ENCODE data around the gene DMWD. TPM values are rescaled to one million over a fixed set of nuclear protein-coding genes. Genes with fewer than 3 reads are reported as not detected.

The DMWD gene
- total RNA-seq, 1 donor from 2014 or later = 110 TPM

DNA sequence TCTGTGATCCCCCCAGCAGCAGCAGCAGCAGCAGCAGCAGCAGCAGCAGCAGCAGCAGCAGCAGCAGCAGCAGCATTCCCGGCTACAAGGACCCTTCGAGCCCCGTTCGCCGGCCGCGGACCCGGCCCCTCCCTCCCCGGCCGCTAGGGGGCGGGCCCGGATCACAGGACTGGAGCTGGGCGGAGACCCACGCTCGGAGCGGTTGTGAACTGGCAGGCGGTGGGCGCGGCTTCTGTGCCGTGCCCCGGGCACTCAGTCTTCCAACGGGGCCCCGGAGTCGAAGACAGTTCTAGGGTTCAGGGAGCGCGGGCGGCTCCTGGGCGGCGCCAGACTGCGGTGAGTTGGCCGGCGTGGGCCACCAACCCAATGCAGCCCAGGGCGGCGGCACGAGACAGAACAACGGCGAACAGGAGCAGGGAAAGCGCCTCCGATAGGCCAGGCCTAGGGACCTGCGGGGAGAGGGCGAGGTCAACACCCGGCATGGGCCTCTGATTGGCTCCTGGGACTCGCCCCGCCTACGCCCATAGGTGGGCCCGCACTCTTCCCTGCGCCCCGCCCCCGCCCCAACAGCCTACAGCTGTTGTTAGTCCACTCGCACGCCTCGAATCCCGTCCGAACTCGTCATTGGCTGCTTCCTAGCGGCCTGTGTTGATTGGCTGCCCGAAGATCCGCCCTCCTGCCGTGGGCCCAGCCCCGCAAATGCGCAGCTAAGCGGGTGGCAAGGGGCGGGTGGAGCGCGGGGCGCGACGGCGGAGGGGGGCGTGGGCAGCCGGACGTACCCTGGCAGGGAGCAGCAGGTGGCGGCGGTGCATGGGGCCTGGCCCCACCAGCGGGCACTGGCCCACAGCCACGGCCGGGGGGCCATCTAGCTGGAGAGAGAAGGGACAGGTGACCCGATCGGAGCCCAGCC, 22.2 kb downstream of the DMWD start:
- H3K36me3 ChIP-seq = peaks cover 17 to 25% of the 10 kb centered on the region in 2 donors
- peaks cover 12 to 26% of the 10 kb centered on the region in 2 donors for H3K4me1 ChIP-seq
- no peaks in the 10 kb centered on the region for H3K27me3 ChIP-seq
- TF ChIP-seq, protein P1, sequence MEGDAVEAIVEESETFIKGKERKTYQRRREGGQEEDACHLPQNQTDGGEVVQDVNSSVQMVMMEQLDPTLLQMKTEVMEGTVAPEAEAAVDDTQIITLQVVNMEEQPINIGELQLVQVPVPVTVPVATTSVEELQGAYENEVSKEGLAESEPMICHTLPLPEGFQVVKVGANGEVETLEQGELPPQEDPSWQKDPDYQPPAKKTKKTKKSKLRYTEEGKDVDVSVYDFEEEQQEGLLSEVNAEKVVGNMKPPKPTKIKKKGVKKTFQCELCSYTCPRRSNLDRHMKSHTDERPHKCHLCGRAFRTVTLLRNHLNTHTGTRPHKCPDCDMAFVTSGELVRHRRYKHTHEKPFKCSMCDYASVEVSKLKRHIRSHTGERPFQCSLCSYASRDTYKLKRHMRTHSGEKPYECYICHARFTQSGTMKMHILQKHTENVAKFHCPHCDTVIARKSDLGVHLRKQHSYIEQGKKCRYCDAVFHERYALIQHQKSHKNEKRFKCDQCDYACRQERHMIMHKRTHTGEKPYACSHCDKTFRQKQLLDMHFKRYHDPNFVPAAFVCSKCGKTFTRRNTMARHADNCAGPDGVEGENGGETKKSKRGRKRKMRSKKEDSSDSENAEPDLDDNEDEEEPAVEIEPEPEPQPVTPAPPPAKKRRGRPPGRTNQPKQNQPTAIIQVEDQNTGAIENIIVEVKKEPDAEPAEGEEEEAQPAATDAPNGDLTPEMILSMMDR (IDR thresholded peaks at IDR 0.05) = peak; percentile 96 to 97 (median 97)
- H3K4me3 ChIP-seq = peak overlapping the region; percentile 65 to 84
- peak overlapping the region; percentile 81 to 96 for H3K27ac ChIP-seq
- DNase-seq (ENCODE audit: low spot score in 2 of 2) = peak; percentile 89 to 98
- intact Hi-C loops (cut with DNase I) = loop anchor here (1.0 to 2.0 kb wide), 4 partner anchors 9 to 92 kb away; partner anchors contain the start of genes DMWD and SYMPK
- no peaks in the 10 kb centered on the region for H3K9me3 ChIP-seq

DNA sequence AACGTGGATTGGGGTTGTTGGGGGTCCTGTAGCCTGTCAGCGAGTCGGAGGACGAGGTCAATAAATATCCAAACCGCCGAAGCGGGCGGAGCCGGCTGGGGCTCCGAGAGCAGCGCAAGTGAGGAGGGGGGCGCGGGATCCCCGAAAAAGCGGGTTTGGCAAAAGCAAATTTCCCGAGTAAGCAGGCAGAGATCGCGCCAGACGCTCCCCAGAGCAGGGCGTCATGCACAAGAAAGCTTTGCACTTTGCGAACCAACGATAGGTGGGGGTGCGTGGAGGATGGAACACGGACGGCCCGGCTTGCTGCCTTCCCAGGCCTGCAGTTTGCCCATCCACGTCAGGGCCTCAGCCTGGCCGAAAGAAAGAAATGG, 22.8 kb downstream of the DMWD start:
- intact Hi-C loops (cut with DNase I) = loop anchor here (1.0 to 5.0 kb wide), 8 partner anchors 9 to 188 kb away; partner anchors contain the start of genes DMWD, IRF2BP1, OPA3 and QPCTL
- peaks cover 16 to 32% of the 10 kb centered on the region in 2 donors for H3K4me1 ChIP-seq
- no peaks in the 10 kb centered on the region for H3K27me3 ChIP-seq
- H3K36me3 ChIP-seq = peaks cover 13 to 20% of the 10 kb centered on the region in 2 donors
- H3K4me3 ChIP-seq = peak overlapping the region; percentile 65 to 84
- H3K27ac ChIP-seq = peak overlapping the region; percentile 81 to 96
- TF ChIP-seq, protein P1 (IDR thresholded peaks at IDR 0.05) = no peak
- no peaks in the 10 kb centered on the region for H3K9me3 ChIP-seq
- no peak for DNase-seq (ENCODE audit: low spot score in 2 of 2)

DNA sequence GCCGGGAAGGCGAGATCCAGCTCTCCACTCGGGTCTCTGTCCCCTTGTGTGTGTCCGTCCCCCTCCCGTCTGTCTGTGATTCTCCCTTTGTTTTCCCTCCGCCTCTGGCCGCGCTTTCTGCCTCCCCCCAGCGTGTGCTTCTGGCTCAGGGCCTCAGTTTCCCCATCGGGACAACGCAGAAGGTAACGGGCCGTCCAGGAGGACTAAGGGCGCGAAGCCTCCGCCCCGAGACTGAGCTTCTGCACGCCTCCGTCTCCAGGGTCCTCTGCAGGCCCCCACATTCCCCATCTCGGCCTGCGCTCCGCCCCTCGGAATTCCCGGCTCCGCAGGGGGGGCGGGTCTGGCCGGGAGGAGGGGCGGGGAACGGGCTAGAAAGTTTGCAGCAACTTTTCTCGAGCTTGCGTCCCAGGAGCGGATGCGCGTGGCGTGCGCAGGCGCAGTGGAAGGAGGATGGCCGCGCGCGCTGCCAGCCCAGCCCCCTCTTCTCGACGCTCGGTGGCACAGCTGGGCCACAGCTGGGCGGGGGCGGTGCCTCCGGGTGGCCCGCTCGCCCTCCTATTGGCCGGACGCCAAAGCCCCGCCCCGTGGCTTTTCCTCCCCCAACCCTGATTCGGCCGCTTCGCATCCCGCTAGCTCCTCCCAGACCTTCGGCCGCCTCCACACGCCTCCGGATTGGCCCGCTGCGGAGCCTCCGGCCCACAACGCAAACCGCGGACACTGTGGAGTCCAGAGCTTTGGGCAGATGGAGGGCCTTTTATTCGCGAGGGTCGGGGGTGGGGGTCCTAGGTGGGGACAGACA, 23.5 kb downstream of the DMWD start, which contains the start of gene SIX5:
TSS of gene SIX5 (minus strand) at position 269 of the 799 bp plus-strand sequence. CDS start 408 bp downstream, outside the sequence.
- peaks cover 22 to 39% of the 10 kb centered on the region in 2 donors for H3K4me1 ChIP-seq
- TF ChIP-seq, protein P1 (IDR thresholded peaks at IDR 0.05) = no peak
- H3K36me3 ChIP-seq = peaks cover 11 to 14% of the 10 kb centered on the region in 2 donors
- DNase-seq (ENCODE audit: low spot score in 2 of 2) = peak; percentile 79 to 99
- peak within 1 kb of the TSS; percentile 96 for H3K27ac ChIP-seq
- H3K27me3 ChIP-seq = no peaks in the 10 kb centered on the region
- peak within 1 kb of the TSS; percentile 84 to 88 for H3K4me3 ChIP-seq
- H3K9me3 ChIP-seq = no peaks in the 10 kb centered on the region
- intact Hi-C loops (cut with DNase I) = loop anchor here (1.0 to 5.0 kb wide), 4 partner anchors 52 to 187 kb away; partner anchors contain the start of genes IRF2BP1, OPA3 and QPCTL

DNA sequence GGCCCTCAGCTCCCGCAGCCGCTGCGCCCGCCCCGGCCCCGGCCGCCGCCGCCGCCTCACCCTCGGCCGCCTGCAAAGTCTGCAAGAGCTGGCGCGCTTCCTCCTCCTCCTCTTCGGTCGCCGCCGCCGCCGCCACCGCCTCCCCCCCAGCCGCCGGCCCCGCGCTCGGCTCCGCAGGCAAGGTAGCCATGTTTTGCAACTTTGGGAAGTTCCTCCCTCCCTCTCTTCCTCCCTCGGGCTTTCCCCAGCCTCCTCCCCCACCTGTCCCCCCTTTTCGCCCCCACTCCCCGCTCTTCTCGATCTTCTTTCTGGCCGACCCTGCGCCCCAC, 24.0 kb downstream of the DMWD start:
- intact Hi-C loops (cut with DNase I) = loop anchor here (2.0 to 5.0 kb wide), 2 partner anchors 118 to 186 kb away; partner anchors contain the start of genes IRF2BP1 and OPA3

More for the DNA sequence above, 24.0 kb downstream of the DMWD start:
- Histone ChIP-seq H3K4me3 (peak overlapping the region; percentile 84 to 88), H3K9me3 (no peaks in the 10 kb centered on the region), H3K4me1 (peaks cover 27 to 44% of the 10 kb centered on the region in 2 donors), H3K36me3 (peaks cover 10 to 14% of the 10 kb centered on the region in 2 donors), H3K27me3 (no peaks in the 10 kb centered on the region), H3K27ac (peak overlapping the region; percentile 96)
- no peak for DNase-seq (ENCODE audit: low spot score in 2 of 2)
- TF ChIP-seq, protein P1 (IDR thresholded peaks at IDR 0.05) = no peak

Measured in ascending aorta (tissue), 2 donors.